HepG2 (cell line): ENCODE data around the gene RPL32. TPM values are rescaled to one million over a fixed set of nuclear protein-coding genes. Genes with fewer than 3 reads are reported as not detected.

Experiments
- ATAC-seq: fragments of 200-7000 bp; cut with Tn5 transposase; 3 replicates; pipeline ENCODE4 v1.9.1; 2020; ENCODE audit warnings: mild to moderate bottlenecking, moderate library complexity
- BruUV-seq: library from RNA; stranded (reverse); fragments of 400-500 nt; replicated peaks from 2 replicates; lab custom pipeline; 2021; lab: Mats Ljungman, UMichigan
- CTCF ChIA-PET: fragments of 300-600 bp; formaldehyde crosslinking; extraction: SDS; loops from one replicate; lab custom pipeline; 2021; ENCODE audit warnings: low total read pairs, inconsistent platforms, low intra/inter-chr PET ratio; lab: Yijun Ruan, JAX
- POLR2A ChIA-PET: fragments of 350-600 bp; sonication (Branson Sonifier 250); formaldehyde crosslinking; loops from one replicate; lab custom pipeline; 2020; ENCODE audit warnings: antibody characterized with exemption, inconsistent platforms; lab: Yijun Ruan, JAX
- DNase-seq: peaks from one replicate; pipeline ENCODE4 v3.0.0-alpha.2; 2015; ENCODE audit warnings: low spot score
- FAIRE-seq: peaks from 3 replicates; lab custom pipeline; 2011; peaks lifted over from hg19 to GRCh38; lab: Jason Lieb, UNC
- H2AFZ ChIP-seq: one replicate; pipeline ENCODE4 v1.6.1; 2011; ENCODE audit warnings: low read length, inconsistent platforms
- H3K27ac ChIP-seq: fragments of 300-600 bp; 3 replicates; pipeline ENCODE4 v1.8.0; 2011; ENCODE audit warnings: mixed run types, mild to moderate bottlenecking, mixed read lengths, low read length, inconsistent platforms; ENCODE audit not compliant: insufficient read depth; ENCODE audit errors: extremely low read length
- H3K27me3 ChIP-seq, 2 experiments: fragments of 200-600 bp in 1 of 2; 2 replicates in 1 of 2; 3 replicates in 1 of 2; pipeline versions ENCODE4 v1.6.0 to v1.8.0; 2011; ENCODE audit warnings: low read length in 2 of 2, mild to moderate bottlenecking in 2 of 2, moderate library complexity in 2 of 2, inconsistent platforms in 1 of 2; ENCODE audit not compliant: insufficient read depth in 2 of 2, control insufficient read depth in 1 of 2
- H3K36me3 ChIP-seq, 2 experiments: fragments of 200-600 bp in 1 of 2; replicated peaks in 1 of 2; 2 replicates in 1 of 2; 3 replicates in 1 of 2; pipeline versions ENCODE4 v1.5.1 to v1.8.0; 2011; ENCODE audit warnings: low read length in 2 of 2, inconsistent platforms in 1 of 2; ENCODE audit not compliant: insufficient read depth in 2 of 2, control insufficient read depth in 1 of 2
- H3K4me1 ChIP-seq: 2 replicates; pipeline ENCODE4 v1.5.1; 2012; ENCODE audit warnings: low read length, inconsistent platforms; ENCODE audit not compliant: insufficient read depth
- H3K4me2 ChIP-seq: 2 replicates; pipeline ENCODE4 v1.6.0; 2011; ENCODE audit warnings: low read depth, low read length, inconsistent platforms
- H3K4me3 ChIP-seq, 3 experiments: fragments of 200-600 bp in 1 of 3; sonication (generic), shearing (Covaris generic) in 1 of 3; replicated peaks in 1 of 3; 2 replicates each; pipeline ENCODE4 v1.5.1; 2011 to 2016; ENCODE audit warnings: low read length in 3 of 3, inconsistent platforms in 2 of 3, low read depth in 2 of 3, mild to moderate bottlenecking in 2 of 3, control low read depth in 1 of 3, mixed read lengths in 1 of 3; ENCODE audit not compliant: insufficient read depth in 1 of 3
- H3K79me2 ChIP-seq: one replicate; pipeline ENCODE4 v1.6.1; 2011; ENCODE audit warnings: low read length, inconsistent platforms; ENCODE audit not compliant: insufficient read depth
- H3K9ac ChIP-seq: 2 replicates; pipeline ENCODE4 v1.6.0; 2011; ENCODE audit warnings: mild to moderate bottlenecking, low read depth, low read length, inconsistent platforms; ENCODE audit not compliant: insufficient read depth
- H3K9me3 ChIP-seq: 2 replicates; pipeline ENCODE4 v1.5.1; 2012; ENCODE audit warnings: mild to moderate bottlenecking, low read length
- H4K20me1 ChIP-seq: 2 replicates; pipeline ENCODE4 v1.6.0; 2011; ENCODE audit warnings: inconsistent platforms, mild to moderate bottlenecking, low read length, moderate library complexity; ENCODE audit not compliant: insufficient read depth
- AKAP8 ChIP-seq: sonication (generic); formaldehyde crosslinking; IDR thresholded peaks from 2 replicates; pipeline ENCODE4 v1.5.1; 2020; ENCODE audit warnings: mild to moderate bottlenecking, missing genetic modification reagents
- ATF4 ChIP-seq, 2 experiments: fragments of 450-650 bp in 1 of 2; sonication (generic) in 1 of 2; formaldehyde crosslinking; IDR thresholded peaks; 2 replicates each; pipeline versions ENCODE4 v1.5.0 to v1.8.0; 2020 to 2022; ENCODE audit warnings: mild to moderate bottlenecking in 1 of 2, missing genetic modification reagents in 1 of 2
- BORCS8-MEF2B ChIP-seq: sonication (generic); formaldehyde crosslinking; IDR thresholded peaks from 2 replicates; pipeline ENCODE4 v1.8.0; 2022; ENCODE audit warnings: mild to moderate bottlenecking, missing genetic modification reagents
- FOSL1 ChIP-seq: sonication (generic); formaldehyde crosslinking; IDR thresholded peaks from 2 replicates; pipeline ENCODE4 v1.9.0; 2021; ENCODE audit warnings: missing genetic modification reagents, borderline replicate concordance
- GATAD2A ChIP-seq: IDR thresholded peaks from 2 replicates; pipeline ENCODE4 v1.6.1; 2016
- KDM5B ChIP-seq: sonication (generic); formaldehyde crosslinking; IDR thresholded peaks from 2 replicates; pipeline ENCODE4 v1.4.0; 2020; ENCODE audit warnings: missing genetic modification reagents, mild to moderate bottlenecking, borderline replicate concordance
- NCOA2 ChIP-seq: sonication (generic); formaldehyde crosslinking; IDR thresholded peaks from 2 replicates; pipeline ENCODE4 v1.8.0; 2022; ENCODE audit warnings: inconsistent platforms
- NONO ChIP-seq, 2 experiments: fragments of 450-650 bp in 1 of 2; sonication (generic) in 1 of 2; formaldehyde crosslinking in 1 of 2; IDR thresholded peaks in 1 of 2; conservative IDR thresholded peaks in 1 of 2; 2 replicates each; pipeline versions ENCODE4 v1.6.1 to v1.8.0; 2017 to 2022; ENCODE audit warnings: mild to moderate bottlenecking in 1 of 2, missing genetic modification reagents in 1 of 2, moderate library complexity in 1 of 2
- NR2F6 ChIP-seq, 2 experiments: IDR thresholded peaks; 2 replicates each; pipeline ENCODE4 v1.6.1; 2016; ENCODE audit warnings: antibody characterized with exemption in 1 of 2, mild to moderate bottlenecking in 1 of 2
- NR3C1 ChIP-seq: sonication (generic); formaldehyde crosslinking; IDR thresholded peaks from 2 replicates; pipeline ENCODE4 v1.4.0; 2020; ENCODE audit warnings: missing genetic modification reagents
- REL ChIP-seq: sonication (generic); formaldehyde crosslinking; conservative IDR thresholded peaks from 2 replicates; pipeline ENCODE4 v1.8.0; 2022; ENCODE audit warnings: mild to moderate bottlenecking, missing genetic modification reagents, moderate library complexity
- REPIN1 ChIP-seq: sonication (generic); formaldehyde crosslinking; IDR thresholded peaks from 2 replicates; pipeline ENCODE4 v1.8.0; 2022; ENCODE audit warnings: missing genetic modification reagents, low read depth, mild to moderate bottlenecking, borderline replicate concordance
- SNAI1 ChIP-seq: sonication (generic); formaldehyde crosslinking; IDR thresholded peaks from 2 replicates; pipeline ENCODE4 v1.5.0; 2020; ENCODE audit warnings: mild to moderate bottlenecking, missing genetic modification reagents, borderline replicate concordance
- SP140L ChIP-seq: sonication (generic); formaldehyde crosslinking; IDR thresholded peaks from 2 replicates; pipeline ENCODE4 v1.4.0; 2020; ENCODE audit warnings: missing genetic modification reagents, borderline replicate concordance
- SRSF1 ChIP-seq: fragments of 200-400 bp; formaldehyde crosslinking; optimal IDR thresholded peaks from 2 replicates; pipeline ENCODE3; 2017; ENCODE audit warnings: mild to moderate bottlenecking, low read depth, low read length, moderate library complexity
- TBX2 ChIP-seq: sonication (generic); formaldehyde crosslinking; IDR thresholded peaks from 2 replicates; pipeline ENCODE4 v1.5.0; 2020; ENCODE audit warnings: missing genetic modification reagents, mild to moderate bottlenecking, borderline replicate concordance
- ZEB1 ChIP-seq: IDR thresholded peaks from 2 replicates; pipeline ENCODE4 v1.6.1; 2012; ENCODE audit warnings: mild to moderate bottlenecking, low read depth, inconsistent platforms; ENCODE audit not compliant: insufficient replicate concordance
- ZNF33B ChIP-seq: sonication (generic); formaldehyde crosslinking; IDR thresholded peaks from 2 replicates; pipeline ENCODE4 v1.5.1; 2020; ENCODE audit warnings: mild to moderate bottlenecking, missing genetic modification reagents
- ZNF562 ChIP-seq: sonication (generic); formaldehyde crosslinking; IDR thresholded peaks from 2 replicates; pipeline ENCODE4 v1.8.0; 2022; ENCODE audit warnings: missing genetic modification reagents, borderline replicate concordance
- ZNF782 ChIP-seq: sonication (generic); formaldehyde crosslinking; IDR thresholded peaks from 2 replicates; pipeline ENCODE4 v1.4.0; 2020; ENCODE audit warnings: missing genetic modification reagents, mild to moderate bottlenecking, borderline replicate concordance
- WGBS: methylation state at CpG from one replicate; pipeline ENCODE4 v1.1.6; 2017; ENCODE audit warnings: low lambda C conversion rate; 5-methylcytosine and 5-hydroxymethylcytosine counted together
- in situ Hi-C: cut with HindIII; loops from 2 replicates; pipeline ENCODE4 v1.10.0; 2017; ENCODE audit warnings: low pct_unique_long_range_greater_than_20kb; ENCODE audit not compliant: extremely low pct_ligation_motif_present
- intact Hi-C: fragments of 100-400 bp; cut with micrococcal nuclease; formaldehyde crosslinking; loops from one replicate; pipeline ENCODE4 v1.10.0; 2022; ENCODE audit not compliant: unreplicated experiment
- polyA plus RNA-seq, 8 experiments: library from polyadenylated mRNA; depleted of rRNA in 3 of 8; stranded (reverse) in 7 of 8; unstranded in 1 of 8; fragments of >200 nt; fragmentation: Illumina TruSeq in 4 of 8; extraction: Trizol in 4 of 8; gene quantifications; 2 replicates each; pipeline versions ENCODE4 v1.2.1 to v1.2.3, GENCODE V29; 2011 to 2016; ENCODE audit warnings: low read depth in 4 of 8, missing spikeins in 1 of 8, mixed read lengths in 1 of 8; ENCODE audit not compliant: insufficient read depth in 1 of 8
- total RNA-seq, 5 experiments: library from RNA; depleted of rRNA; stranded (reverse); fragments of >200 nt; fragmentation: Illumina TruSeq; extraction: Trizol; gene quantifications; 2 replicates each; pipeline ENCODE4 v1.2.3, GENCODE V29; 2016; ENCODE audit warnings: low read depth in 1 of 5
- TF ChIP-seq, protein P1 (sequence below): sonication (generic); formaldehyde crosslinking; IDR thresholded peaks from 2 replicates; pipeline ENCODE4 v1.4.0; 2020; ENCODE audit warnings: missing genetic modification reagents

The RPL32 gene
- total and polyA plus RNA-seq, 2 of the 13 experiments (the other 11 are each of a cell fraction or from before 2014, with no cell fraction given) = 1,781 to 2,401 TPM

GRCh38 chr3:12841970-12842328, 584 bp upstream of the RPL32 start (continued):
- TF ChIP-seq REPIN1 (CRISPR knock-in tag) (0 out of 2 replicates have a peak, but pooled peaks have one; percentile 5), ZEB1 (no peak), SP140L (CRISPR knock-in tag) (no peak), TBX2 (no peak), NR3C1 (CRISPR knock-in tag) (no peak), SRSF1 (no peak)
- TF ChIP-seq, all 625 proteins: peak for 11

- H3K9me3 ChIP-seq = no peaks in the 10 kb centered on the region
- peak overlapping the region; percentile 98 for H3K4me2 ChIP-seq
- POLR2A ChIA-PET = interaction anchor here (0.6 to 1.8 kb wide), 6 partner anchors 8 to 153 kb away, joined by 3 to 17 read pairs (median 4); no protein-coding TSS in a partner anchor
- intact Hi-C loops = no loop called here
- H3K79me2 ChIP-seq = peaks cover 41% of the 10 kb centered on the region
- TSS peak; percentile 67 for BruUV-seq
- ATAC-seq (peak; percentile 46), DNase-seq (no peak), FAIRE-seq (no peak)
- peak overlapping the region; percentile 89 for H3K27ac ChIP-seq
- in situ Hi-C loops = no loop called here
- H3K27me3 ChIP-seq = no peaks in the 10 kb centered on the region; a peak in 1 of 5 replicates
- peaks cover 46% of the 10 kb centered on the region for H4K20me1 ChIP-seq
- peaks cover 51% of the 10 kb centered on the region for H3K4me1 ChIP-seq
- WGBS = 17% methylated on average over 8 of the region's 18 CpGs
- CTCF ChIA-PET = interaction anchor here (1.4 kb wide), 1 partner anchor 52 kb away, joined by 7 read pairs; no protein-coding TSS in a partner anchor
- H3K4me3 ChIP-seq = peak overlapping the region; percentile 72 to 86 (median 83)
- peaks cover 16 to 46% of the 10 kb centered on the region in 2 experiments for H3K36me3 ChIP-seq
- no peak overlapping the region for H2AFZ ChIP-seq
- peak overlapping the region; percentile 98 for H3K9ac ChIP-seq
- no peak for TF ChIP-seq FOSL1 (CRISPR knock-in tag)
- no peak for TF ChIP-seq AKAP8 (CRISPR knock-in tag)
- TF ChIP-seq ZNF33B (CRISPR knock-in tag) = 0 out of 2 replicates have a peak, but pooled peaks have one; percentile 16
- TF ChIP-seq ATF4 (CRISPR knock-in tag; IDR thresholded peaks at IDR 0.05) = peak in 1 of 2 experiments; percentile 1; a peak in 1 of 4 replicates
- TF ChIP-seq ZNF562 (CRISPR knock-in tag) = no peak
- TF ChIP-seq REL = 0 out of 2 replicates have a peak, but pooled peaks have one; percentile 47
- no peak for TF ChIP-seq NCOA2
- TF ChIP-seq ZNF782 (CRISPR knock-in tag) = no peak; the same call in 1 of the 2 replicates
- peak; percentile 3; the same call in 1 of the 2 replicates for TF ChIP-seq NR2F6 (IDR thresholded peaks at IDR 0.05)
- TF ChIP-seq NR2F6 (CRISPR knock-in tag; IDR thresholded peaks at IDR 0.05) = no peak
- 0 out of 2 replicates have a peak, but pooled peaks have one; percentile 6 for TF ChIP-seq KDM5B
- TF ChIP-seq, protein P1, sequence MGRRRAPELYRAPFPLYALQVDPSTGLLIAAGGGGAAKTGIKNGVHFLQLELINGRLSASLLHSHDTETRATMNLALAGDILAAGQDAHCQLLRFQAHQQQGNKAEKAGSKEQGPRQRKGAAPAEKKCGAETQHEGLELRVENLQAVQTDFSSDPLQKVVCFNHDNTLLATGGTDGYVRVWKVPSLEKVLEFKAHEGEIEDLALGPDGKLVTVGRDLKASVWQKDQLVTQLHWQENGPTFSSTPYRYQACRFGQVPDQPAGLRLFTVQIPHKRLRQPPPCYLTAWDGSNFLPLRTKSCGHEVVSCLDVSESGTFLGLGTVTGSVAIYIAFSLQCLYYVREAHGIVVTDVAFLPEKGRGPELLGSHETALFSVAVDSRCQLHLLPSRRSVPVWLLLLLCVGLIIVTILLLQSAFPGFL (CRISPR knock-in tag) = no peak
- TF ChIP-seq NONO (IDR thresholded peaks at IDR 0.05) = no peak
- TF ChIP-seq NONO (CRISPR knock-in tag; conservative IDR thresholded peaks at IDR 0.05) = 0 out of 2 replicates have a peak, but pooled peaks have one; percentile 16
- no peak for TF ChIP-seq BORCS8-MEF2B (CRISPR knock-in tag)
- 0 out of 2 replicates have a peak, but pooled peaks have one; percentile 3 for TF ChIP-seq GATAD2A
- TF ChIP-seq SNAI1 = peak; percentile 54; the same call in 1 of the 2 replicates
Measured at GRCh38 chr3:12840591-12841148, 695 bp downstream of the RPL32 start.
